NK-92 (cell line): ENCODE results near the gene PDIA3.
"Not testable (repeated sequence)": the region's sequence is repeated elsewhere in the genome, so short reads cannot be mapped to it uniquely, and the experiment has no call there.

Source experiments
- DNase-seq: peaks from one replicate; lab custom pipeline; 2025; ENCODE audit not compliant: unreplicated experiment; lab: John Stamatoyannopoulos, UW

The PDIA3 gene

DNA sequence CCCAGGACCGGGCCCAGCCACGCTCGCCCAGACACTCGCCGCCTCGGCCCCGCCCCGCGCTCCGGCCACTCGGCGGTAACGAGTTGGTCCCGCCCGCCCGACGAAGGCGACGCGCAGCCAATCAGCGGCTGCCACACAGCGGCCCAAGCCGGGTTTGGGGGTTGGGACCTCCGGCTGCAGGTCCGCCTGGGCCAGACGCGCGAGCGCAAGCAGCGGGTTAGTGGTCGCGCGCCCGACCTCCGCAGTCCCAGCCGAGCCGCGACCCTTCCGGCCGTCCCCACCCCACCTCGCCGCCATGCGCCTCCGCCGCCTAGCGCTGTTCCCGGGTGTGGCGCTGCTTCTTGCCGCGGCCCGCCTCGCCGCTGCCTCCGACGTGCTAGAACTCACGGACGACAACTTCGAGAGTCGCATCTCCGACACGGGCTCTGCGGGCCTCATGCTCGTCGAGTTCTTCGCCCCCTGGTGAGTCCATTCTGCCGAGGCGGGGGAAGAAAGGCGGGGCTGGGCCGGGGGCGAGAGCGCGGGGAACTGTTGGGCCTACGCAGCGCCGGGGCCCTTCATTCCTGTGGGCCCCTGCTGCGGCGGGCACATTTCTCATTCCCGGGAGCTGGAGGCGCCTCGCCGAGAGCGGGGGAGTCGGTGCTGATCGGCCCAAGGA, at the start of gene PDIA3:
Gene PDIA3 (plus strand): TSS at position 194 of the 658 bp plus-strand sequence. CDS start 102 bp downstream, at position 296.
- not testable (repeated sequence) for DNase-seq

DNA sequence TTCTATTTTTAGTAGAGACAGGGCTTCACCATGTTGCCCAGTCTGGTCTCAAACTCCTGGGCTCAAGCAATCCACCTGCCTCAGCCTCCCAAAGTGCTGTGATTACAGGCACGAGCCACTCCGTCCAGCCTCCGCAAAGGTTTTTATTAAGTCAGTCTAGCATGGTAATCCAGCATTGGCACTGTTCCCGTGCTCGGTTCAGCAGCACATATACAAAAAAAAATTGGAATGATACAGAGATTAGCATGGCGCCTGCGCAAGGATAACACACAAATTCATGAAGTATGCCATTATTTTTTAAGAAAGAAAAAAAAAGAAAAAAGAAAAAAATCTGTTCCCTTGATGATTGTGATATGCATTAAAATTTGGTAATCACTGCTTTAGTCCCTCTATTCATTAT, 44.1 kb upstream of the PDIA3 start:
- no peak for DNase-seq

DNA sequence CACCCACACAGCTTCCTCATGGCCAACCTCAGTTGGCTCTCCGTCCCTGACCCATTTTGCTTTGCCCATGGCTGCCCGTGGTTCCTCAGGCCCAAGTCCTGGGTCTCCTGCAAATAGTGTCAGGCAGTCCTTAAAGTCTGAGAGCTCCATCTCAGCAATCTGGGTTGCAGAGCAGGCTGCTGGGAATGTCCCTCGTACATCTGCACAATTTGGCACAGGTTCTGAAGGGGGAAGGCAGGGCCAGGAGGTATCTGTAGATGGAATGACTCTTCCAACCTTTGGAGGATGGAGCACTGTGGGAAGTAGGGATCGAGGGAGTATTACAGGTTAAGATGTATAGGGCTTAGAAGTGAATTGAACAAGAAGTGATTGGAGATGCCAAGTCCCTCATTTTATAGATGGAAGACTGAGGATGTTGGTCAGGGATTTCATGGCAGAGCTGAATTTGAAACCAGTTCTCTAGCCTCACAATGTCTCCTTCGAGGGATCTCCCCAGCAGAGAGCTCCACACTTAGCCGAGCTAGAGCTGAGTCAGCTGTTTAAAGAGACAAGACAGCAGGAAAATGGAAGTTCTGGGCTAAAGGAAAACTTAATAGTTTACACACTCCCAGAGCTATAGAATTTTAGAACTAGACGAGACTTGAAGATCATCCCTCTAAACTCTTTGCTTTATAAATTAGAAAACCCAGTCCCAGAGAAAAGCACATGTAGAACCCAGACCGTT, 43.4 kb upstream of the PDIA3 start:
- no peak for DNase-seq

DNA sequence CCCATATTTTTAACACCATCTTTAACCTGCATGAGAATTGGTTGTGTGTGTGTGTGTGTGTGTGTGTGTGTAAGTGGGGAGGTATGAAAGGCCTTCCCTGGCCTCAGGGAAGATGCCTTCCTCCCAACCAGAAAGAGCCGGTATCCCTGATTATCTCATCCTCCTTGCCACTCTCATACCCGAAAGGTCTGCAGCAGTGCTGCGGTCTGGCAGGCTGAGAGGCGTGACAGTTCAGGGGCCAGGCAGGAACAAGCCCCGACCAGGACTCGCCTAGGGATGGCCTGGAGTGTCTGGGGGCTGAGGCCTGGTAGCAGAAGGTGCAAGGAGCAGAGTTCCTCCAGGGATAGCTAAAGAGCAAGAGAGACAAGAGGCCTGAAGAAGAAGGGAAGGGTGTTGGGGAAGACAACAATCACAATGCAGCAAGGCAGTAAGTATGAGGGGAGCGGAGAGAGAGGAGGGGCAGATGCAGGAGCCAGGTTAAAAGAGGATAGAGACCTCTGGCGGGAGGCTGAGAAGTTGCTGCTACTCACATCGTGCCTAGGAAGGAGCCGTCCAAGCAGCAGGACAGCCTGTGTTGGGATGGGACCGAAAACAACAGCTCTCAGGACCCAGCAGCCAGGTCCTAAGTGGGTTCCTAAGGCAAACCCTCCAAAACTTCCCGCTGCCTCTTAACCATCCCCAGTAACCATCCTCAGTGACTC, 35.7 kb upstream of the PDIA3 start:
- DNase-seq, result not testable (repeated sequence)

DNA sequence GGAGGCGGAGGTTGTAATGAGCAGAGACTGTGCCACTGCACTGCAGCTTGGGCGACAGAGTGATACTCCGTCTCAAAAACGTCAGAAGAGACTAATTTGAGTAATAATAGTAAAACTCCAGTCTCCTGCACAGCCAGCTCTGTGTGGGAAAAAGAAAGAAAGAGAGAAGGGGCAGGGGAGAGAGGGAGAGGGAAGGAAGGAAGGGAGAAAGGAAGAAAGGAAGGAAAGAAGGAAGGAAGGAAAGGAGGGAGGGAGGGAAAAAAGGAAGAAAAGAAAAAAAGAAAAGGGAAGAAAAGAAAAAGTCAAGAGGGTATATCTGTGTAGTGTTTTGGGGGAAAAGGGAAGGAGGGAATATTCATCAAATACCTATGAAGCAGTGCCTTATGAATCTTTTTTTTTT, 23.1 kb upstream of the PDIA3 start:
- no peak for DNase-seq

DNA sequence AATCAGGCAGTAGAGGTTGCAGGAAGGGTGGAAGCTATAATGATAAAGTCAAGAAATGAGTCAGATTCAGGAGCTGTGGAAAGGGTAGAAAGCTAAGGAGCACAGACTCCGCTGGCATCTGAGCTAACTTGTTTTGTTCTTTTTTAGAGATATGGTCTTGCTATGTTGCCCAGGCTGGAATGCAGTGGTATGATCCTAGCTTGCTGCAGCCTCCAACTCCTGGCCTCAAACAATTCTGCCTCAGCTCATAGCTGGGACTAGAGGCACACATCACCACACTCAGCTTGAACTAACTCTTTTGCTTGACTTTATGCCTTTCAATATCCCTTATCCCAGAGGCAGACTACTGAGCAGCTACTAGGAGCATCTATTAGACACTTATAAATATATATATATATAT, 19.9 kb upstream of the PDIA3 start:
- DNase-seq, result not testable (repeated sequence)

DNA sequence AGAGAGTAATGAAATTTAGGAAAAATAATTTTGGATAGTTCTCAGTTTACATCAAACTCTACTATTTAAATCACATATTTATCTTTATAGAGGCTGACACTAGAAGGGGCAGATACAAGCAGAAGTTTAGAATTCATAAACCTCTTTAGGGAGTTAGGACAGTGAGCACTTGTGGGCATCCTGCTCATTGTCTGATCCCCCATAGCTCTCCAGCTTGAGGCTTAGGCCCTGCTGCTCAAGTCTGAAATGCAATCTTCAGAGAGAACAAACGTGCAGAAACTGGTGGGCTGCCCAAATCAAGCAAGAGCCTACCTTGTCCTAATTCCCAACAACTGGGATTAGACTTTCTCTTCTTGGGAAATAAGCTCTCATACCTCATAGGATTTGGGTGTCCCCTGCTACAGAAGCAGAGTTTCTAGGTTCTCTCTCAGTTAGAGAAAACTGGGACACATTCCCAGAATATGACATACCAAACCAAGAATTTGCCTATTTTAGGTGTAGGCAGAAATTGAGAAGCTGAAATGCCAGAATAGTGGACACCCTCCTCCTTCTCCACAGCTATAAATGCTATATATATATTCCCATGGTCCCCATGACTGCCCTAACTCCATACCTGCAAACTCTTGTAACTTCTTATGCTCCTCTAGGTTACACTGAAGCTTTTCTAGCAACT, 18.0 kb upstream of the PDIA3 start:
- DNase-seq, result not testable (repeated sequence)

DNA sequence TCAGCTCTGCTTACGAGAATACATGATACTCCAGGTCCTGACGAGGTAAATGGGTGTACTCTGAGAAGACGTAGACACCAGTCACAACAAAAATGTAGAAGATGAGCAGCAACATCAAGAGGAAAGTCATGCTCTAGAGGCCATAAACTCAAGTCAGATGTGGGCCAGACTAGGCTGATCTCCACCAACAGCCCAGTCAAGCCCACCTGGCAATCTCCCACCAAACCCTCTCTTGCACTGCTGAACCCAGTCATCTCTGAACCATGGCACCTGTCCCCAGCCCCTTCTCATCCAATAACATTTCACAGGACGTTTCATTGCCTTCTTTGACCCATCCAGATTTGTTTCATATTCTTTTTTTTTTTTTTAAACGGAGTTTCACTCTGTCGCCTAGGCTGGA, 10.8 kb upstream of the PDIA3 start:
- no peak for DNase-seq

DNA sequence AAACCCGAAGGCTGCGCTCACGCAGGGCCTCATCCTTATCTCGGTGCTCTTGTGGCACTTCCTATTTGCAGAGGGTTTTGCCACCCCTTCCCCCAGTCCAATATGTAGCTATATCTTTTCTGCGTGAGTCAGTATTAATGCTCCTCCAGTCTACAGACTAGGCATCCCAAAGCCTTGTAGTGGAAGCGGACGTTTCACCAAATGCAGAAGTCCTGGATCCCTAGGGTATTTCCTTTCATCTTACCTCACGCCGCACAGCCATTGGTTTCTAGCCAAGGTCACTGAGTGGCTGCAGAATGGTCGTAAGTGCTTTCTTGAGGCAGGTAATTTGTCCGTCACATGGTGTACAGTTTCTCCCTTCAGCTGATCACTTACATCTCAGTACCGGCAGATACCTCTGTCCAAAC, 668 bp downstream of the PDIA3 start:
- not testable (repeated sequence) for DNase-seq

DNA sequence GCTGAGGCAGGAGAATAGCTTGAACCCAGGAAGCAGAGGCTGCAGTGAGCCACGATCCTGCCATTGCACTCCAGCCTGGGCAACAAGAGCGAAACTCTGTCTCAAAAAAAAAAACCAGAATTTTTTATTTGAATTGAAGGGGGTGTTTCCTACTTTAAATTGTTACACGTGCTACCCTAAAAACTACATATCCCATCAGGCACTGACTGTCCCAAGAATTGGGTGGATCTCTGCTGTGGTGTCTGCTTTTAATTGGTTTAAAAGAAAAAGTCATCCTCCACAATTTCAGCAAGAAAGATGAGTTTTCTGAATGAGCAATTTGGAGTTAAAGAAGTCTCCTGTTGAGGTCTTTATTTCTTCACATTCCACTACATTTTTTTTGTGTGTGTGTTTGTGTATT, 2.1 kb downstream of the PDIA3 start:
- DNase-seq, result no peak

DNA sequence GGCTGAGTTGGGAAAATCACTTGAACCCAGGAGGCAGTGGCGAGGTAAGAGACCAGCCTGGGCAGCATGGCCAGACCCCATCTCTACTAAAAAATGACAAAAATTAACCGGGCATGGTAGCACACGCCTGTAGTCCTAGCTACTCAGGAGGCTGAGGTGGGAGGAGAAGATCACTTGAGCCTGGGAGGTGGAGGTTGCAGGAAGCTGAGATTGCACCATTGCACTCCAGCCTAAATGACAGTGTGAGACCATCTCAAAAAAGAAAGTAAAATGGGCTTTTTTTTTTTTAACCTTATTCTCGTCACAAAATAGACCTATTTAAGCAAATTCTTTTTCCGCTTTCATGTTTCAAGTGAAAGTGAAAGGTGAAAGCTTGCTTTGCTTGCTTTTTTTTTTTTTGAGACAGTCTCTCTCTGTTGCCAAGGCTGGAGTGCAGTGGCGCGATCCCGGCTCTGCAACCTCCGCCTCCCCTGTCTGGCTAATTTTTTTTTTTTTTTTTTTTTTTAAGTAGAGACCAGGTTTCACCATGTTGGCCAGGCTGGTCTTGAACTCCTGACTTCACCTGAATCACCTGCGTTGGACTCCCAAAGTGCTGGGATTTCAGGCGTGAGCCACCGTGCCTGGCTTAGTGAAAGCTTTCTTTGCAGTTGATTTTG, 3.6 kb downstream of the PDIA3 start:
- DNase-seq, result no peak

DNA sequence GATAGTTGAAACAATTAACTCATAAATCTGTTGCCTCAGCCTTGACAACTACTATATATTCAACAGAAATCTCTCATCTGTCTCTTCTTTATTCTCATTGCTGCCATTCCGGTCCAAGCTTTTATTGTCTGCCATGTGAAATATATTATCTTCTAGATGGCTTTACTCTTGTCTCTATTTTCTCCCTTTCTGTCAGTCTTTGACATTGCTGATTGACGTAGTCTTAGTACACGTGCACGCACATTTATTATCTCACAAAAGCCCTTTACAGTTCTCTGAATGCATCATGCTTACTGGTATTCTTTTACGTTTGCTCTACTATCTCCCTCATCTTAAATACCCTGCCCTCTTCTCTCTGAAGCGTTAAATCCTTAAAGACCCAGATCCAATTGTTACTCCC, 5.6 kb downstream of the PDIA3 start:
- DNase-seq, result no peak

DNA sequence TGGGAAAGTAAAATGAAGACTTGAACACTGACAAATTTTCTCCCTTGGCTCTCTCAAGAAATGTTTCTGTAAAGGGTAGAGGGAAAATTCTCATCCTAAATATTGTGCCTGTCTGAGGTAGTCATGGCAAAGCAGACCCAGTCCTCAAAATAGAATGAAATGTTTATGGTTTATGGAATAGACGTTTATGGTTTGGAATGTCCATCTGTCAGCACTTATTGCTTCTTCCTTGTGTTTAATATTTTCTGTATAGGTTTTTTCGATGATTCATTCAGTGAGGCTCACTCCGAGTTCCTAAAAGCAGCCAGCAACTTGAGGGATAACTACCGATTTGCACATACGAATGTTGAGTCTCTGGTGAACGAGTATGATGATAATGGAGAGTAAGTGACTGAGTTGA, 16.6 kb downstream of the PDIA3 start:
- no peak for DNase-seq

DNA sequence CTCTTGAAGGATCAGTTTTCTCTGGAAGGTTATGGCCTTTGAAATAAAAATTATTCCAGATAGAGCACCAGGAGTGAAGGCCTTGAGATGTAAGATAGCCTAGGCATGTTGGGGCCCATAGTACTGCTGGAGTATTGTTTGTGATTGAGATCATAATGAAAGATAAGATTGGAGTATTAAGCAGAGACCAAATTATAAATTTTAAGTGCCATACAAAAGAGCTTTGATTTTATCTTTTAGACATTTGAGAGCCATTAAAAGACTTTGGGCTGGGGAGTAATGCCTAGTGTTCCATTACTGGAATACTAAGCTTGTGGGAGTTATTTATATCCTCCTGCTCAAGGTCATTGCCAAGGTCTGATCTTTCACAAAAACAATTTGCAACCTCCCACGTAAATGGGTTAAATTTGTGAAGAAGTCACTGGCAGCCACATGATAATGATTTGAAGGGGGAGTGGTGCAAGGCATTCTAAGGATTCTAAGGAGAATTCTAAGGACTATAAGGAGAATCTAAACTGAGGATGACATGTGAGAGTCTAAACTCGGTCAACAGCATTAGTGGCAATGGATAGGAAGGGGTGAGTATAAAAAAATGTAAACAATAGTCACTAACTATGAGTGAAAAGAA, 17.7 kb downstream of the PDIA3 start:
- no peak for DNase-seq

DNA sequence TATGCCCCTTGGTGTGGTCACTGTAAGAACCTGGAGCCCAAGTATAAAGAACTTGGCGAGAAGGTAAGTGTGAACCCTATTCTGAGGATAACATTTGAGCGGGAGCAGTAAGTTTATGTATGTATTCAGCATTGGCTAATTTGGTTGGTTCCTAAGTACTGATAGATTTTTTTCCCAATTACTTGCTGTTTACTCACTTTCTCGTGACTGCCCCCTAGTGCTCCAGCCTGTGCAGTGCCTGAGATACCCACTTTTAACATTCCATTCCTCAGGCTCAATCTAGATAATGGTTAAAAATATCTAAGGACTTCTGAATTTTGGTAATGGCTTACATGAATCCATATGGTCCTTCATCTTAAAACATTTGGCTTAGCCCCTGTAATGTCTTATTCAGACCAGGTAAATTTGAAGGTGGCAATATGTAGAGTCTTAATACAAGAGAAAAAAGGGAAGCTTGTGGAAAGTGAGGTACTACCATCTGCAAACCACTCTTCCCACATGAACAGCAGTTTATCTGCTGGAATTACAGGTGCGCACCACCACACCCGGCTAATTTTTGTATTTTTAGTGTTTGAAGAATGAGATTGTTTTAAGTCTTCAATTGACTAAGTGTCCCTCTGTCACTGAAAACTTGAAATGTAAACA, 23.5 kb downstream of the PDIA3 start:
- DNase-seq, result no peak

DNA sequence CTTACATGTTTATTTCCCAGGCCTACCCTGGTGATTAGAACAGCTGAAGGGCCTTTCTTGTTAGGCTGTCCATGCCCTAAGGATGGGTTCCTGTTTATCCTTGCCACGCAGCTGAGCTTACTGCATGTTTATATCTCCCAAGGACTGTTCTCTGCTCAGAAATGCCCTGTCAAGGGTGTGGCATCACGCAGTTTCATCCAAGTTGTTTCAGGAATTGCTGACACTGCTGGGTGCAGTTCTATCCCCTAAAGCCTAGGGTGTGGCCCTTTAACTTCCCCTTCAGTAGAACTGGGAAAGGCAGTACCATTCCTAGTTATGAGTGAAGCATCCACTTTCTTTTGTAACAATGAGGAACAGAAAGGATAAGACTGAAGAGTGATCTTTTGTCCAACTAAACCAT, 25.6 kb downstream of the PDIA3 start:
- DNase-seq, result no peak

DNA sequence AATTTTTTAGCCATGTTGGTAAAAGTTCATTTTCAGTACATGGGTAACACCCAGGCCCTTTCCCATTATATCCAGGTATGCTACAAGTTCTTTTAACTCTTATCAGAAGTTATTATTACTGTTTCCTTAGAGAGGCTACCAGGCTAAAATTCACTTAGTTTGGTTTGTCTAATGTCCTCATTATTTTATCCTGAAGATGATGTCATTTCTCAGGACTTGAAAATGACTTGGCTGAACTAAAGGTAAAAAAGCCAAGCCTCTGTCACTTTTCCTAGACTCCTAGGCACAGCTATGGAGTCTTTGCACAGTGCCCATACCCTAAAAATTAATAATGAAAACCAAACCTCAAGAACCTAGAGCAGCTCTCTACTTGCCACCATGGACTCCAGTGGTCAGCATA, 26.4 kb downstream of the PDIA3 start:
- DNase-seq, result no peak

DNA sequence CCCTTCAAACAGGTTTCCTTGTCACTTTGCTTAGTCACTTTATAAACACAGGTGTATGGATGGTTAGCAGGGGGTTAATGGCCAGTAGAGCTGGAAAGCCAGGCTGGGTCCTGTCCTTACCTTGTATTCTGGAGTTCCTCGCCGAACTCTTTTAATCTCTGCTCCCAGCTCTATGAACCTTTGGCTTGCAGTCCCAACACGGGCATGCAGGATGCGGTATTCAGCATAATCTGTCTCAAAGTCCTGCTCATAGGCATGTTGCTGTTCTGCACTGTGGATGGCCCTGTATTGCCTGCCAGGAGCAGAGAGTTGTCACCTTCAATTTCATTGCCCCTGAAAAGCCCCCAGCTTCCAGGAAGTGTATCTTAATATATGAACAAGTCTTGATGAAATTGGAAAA, 27.8 kb downstream of the PDIA3 start:
- no peak for DNase-seq

DNA sequence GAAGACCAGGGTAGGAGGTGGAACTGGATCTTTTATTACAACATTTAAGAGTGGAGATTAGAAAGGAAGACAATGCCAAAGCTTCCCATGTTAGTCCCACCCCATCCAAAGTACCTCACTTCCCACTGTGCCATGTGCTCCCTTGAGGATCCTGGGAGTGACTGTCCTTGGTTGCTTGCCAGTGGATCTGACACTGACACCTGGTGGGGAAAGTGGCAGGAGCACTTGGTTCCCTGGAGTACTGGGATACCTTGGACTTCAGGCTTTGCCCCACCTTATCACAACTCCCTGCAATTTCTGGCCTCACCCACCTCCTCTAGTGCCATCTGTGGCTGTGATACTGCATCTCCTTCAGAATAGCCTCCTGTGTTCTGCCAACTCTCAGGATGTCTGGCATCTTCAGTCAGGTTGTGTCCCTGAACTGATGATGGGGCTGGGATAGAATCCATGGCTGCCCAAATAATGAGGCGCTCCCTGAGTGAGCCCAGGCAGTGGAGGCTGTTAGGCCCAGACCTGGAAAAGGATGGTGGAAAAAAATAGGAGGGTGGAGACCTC, 29.2 kb downstream of the PDIA3 start:
- DNase-seq, result no peak
